GM12878 (cell line): ENCODE measurements around the gene SNRPA1. TPM values are rescaled to one million over a fixed set of nuclear protein-coding genes. Genes with fewer than 3 reads are reported as not detected.

Experiments
- ATAC-seq: fragments of 200-7000 bp; cut with Tn5 transposase; 3 replicates; pipeline ENCODE4 v1.9.1; 2020; ENCODE audit warnings: mild to moderate bottlenecking, moderate library complexity
- BruUV-seq: library from RNA; stranded (reverse); fragments of 400-500 nt; replicated peaks from 2 replicates; lab custom pipeline; 2021; lab: Mats Ljungman, UMichigan
- CTCF ChIA-PET: fragments of 300-600 bp; sonication (Branson Sonifier 250); formaldehyde crosslinking; extraction: SDS; loops from one replicate; lab custom pipeline; 2021; ENCODE audit warnings: inconsistent platforms; lab: Yijun Ruan, JAX
- POLR2A ChIA-PET: fragments of 350-600 bp; formaldehyde crosslinking; extraction: SDS; loops from one replicate; lab custom pipeline; 2021; ENCODE audit warnings: inconsistent platforms; lab: Charles Lee
- RAD21 ChIA-PET: fragments of 300-600 bp; sonication (Branson Sonifier 250); formaldehyde crosslinking; loops from one replicate; lab custom pipeline; 2023; ENCODE audit warnings: antibody characterized with exemption; ENCODE audit not compliant: unreplicated experiment; lab: Charles Lee
- SMC1A ChIA-PET: fragments of 300-600 bp; sonication (Branson Sonifier 250); formaldehyde crosslinking; loops from one replicate; lab custom pipeline; 2023; ENCODE audit not compliant: unreplicated experiment, uncharacterized antibody; lab: Charles Lee
- DNase-seq: peaks from one replicate; pipeline ENCODE4 v3.0.0-alpha.2; 2011; ENCODE audit warnings: low read depth, low spot score
- FAIRE-seq: peaks from 3 replicates; lab custom pipeline; 2011; peaks lifted over from hg19 to GRCh38; lab: Jason Lieb, UNC
- H2AFZ ChIP-seq: 2 replicates; pipeline ENCODE4 v1.6.0; 2011; ENCODE audit warnings: low read depth, low read length, control low read depth; ENCODE audit not compliant: control insufficient read depth
- H3K27ac ChIP-seq: 2 replicates; pipeline ENCODE4 v1.5.1; 2011; ENCODE audit warnings: control low read depth; ENCODE audit not compliant: control insufficient read depth, insufficient read depth
- H3K27me3 ChIP-seq, 2 experiments: replicated peaks in 1 of 2; 2 replicates each; pipeline versions ENCODE4 v1.6.0 to v1.6.1; 2011; ENCODE audit warnings: low read length in 1 of 2; ENCODE audit not compliant: control insufficient read depth in 2 of 2, insufficient read depth in 2 of 2
- H3K36me3 ChIP-seq, 2 experiments: 2 replicates each; pipeline ENCODE4 v1.5.1; 2011; ENCODE audit warnings: low read length in 1 of 2; ENCODE audit not compliant: control insufficient read depth in 2 of 2, insufficient read depth in 2 of 2
- H3K4me1 ChIP-seq: 2 replicates; pipeline ENCODE4 v1.6.1; 2011; ENCODE audit warnings: mild to moderate bottlenecking, low read length, moderate library complexity, mixed read lengths; ENCODE audit not compliant: control insufficient read depth, insufficient read depth
- H3K4me2 ChIP-seq: 2 replicates; pipeline ENCODE4 v1.6.0; 2011; ENCODE audit warnings: control low read depth; ENCODE audit not compliant: control insufficient read depth, insufficient read depth
- H3K4me3 ChIP-seq: fragments of 200-600 bp; sonication (generic); 2 replicates; pipeline ENCODE4 v1.5.1; 2016
- H3K79me2 ChIP-seq: 2 replicates; pipeline ENCODE4 v1.6.0; 2011; ENCODE audit warnings: low read length; ENCODE audit not compliant: control insufficient read depth, insufficient read depth
- H3K9ac ChIP-seq: 2 replicates; pipeline ENCODE4 v1.8.0; 2011; ENCODE audit warnings: low read length, control low read depth, mixed read lengths; ENCODE audit not compliant: control insufficient read depth, insufficient read depth
- H3K9me3 ChIP-seq: replicated peaks from 3 replicates; pipeline ENCODE4 v1.5.1; 2011; ENCODE audit warnings: mild to moderate bottlenecking, low read length; ENCODE audit not compliant: control insufficient read depth, insufficient read depth
- H4K20me1 ChIP-seq: 2 replicates; pipeline ENCODE4 v1.6.0; 2011; ENCODE audit not compliant: control insufficient read depth, insufficient read depth
- BCLAF1 ChIP-seq: fragments of 450-650 bp; IDR thresholded peaks from 2 replicates; pipeline ENCODE4 v1.6.1; 2017; ENCODE audit warnings: antibody characterized with exemption, mild to moderate bottlenecking, moderate library complexity
- CBX3 ChIP-seq: fragments of 200-600 bp; sonication (generic); IDR thresholded peaks from 2 replicates; pipeline ENCODE4 v1.6.1; 2016; ENCODE audit warnings: low read depth, borderline replicate concordance
- E2F4 ChIP-seq: IDR thresholded peaks from 2 replicates; pipeline ENCODE4 v1.6.1; 2012; ENCODE audit warnings: low read depth, low read length, improper control_type of control experiment
- FOXM1 ChIP-seq: IDR thresholded peaks from 2 replicates; pipeline ENCODE4 v1.6.1; 2012; ENCODE audit warnings: low read depth, mild to moderate bottlenecking, inconsistent platforms, low read length, moderate library complexity
- IKZF2 ChIP-seq, 2 experiments: fragments of 450-650 bp; IDR thresholded peaks; 2 replicates each; pipeline ENCODE4 v1.6.1; 2017; ENCODE audit warnings: mild to moderate bottlenecking in 2 of 2, moderate library complexity in 2 of 2
- NFIC ChIP-seq: IDR thresholded peaks from 2 replicates; pipeline ENCODE4 v1.6.1; 2012; ENCODE audit warnings: low read depth, mild to moderate bottlenecking, inconsistent platforms, low read length, moderate library complexity
- NFYA ChIP-seq: IDR thresholded peaks from 2 replicates; pipeline ENCODE4 v1.6.1; 2011; ENCODE audit warnings: low read depth, mild to moderate bottlenecking, low read length, improper control_type of control experiment, borderline replicate concordance
- NR2C1 ChIP-seq: fragments of 450-650 bp; IDR thresholded peaks from 2 replicates; pipeline ENCODE4 v1.6.1; 2017; ENCODE audit warnings: antibody characterized with exemption, mild to moderate bottlenecking, moderate library complexity
- POLR2A ChIP-seq: IDR thresholded peaks from 2 replicates; pipeline ENCODE4 v1.6.1; 2011; ENCODE audit warnings: low read depth, mild to moderate bottlenecking, low read length
- POU2F2 ChIP-seq: IDR thresholded peaks from 3 replicates; pipeline ENCODE4 v1.6.1; 2011; ENCODE audit warnings: low read depth, mild to moderate bottlenecking, low read length, borderline replicate concordance
- SKIL ChIP-seq: fragments of 450-650 bp; IDR thresholded peaks from 2 replicates; pipeline ENCODE4 v1.6.1; 2017; ENCODE audit warnings: mild to moderate bottlenecking, low read depth, inconsistent platforms; ENCODE audit not compliant: poor library complexity, severe bottlenecking
- ZBED1 ChIP-seq: IDR thresholded peaks from 2 replicates; pipeline ENCODE4 v1.6.1; 2016; ENCODE audit warnings: borderline replicate concordance
- ZNF217 ChIP-seq: fragments of 450-650 bp; IDR thresholded peaks from 2 replicates; pipeline ENCODE4 v1.6.1; 2017; ENCODE audit warnings: antibody characterized with exemption, mild to moderate bottlenecking
- ZNF384 ChIP-seq: IDR thresholded peaks from 2 replicates; pipeline ENCODE4 v1.6.1; 2012; ENCODE audit warnings: low read depth, mild to moderate bottlenecking, low read length, improper control_type of control experiment, borderline replicate concordance
- ZNF687 ChIP-seq: fragments of 450-650 bp; IDR thresholded peaks from 2 replicates; pipeline ENCODE4 v1.6.1; 2017; ENCODE audit warnings: mild to moderate bottlenecking, moderate library complexity
- WGBS: methylation state at CpG from one replicate; pipeline ENCODE4 v1.1.6; 2016; ENCODE audit warnings: low lambda C conversion rate; ENCODE audit not compliant: insufficient replicate concordance, insufficient coverage; ENCODE audit errors: missing lambda C conversion rate; 5-methylcytosine and 5-hydroxymethylcytosine counted together
- in situ Hi-C: fragments of 300-500 bp; cut with MboI; formaldehyde crosslinking; loops from 9 replicates; pipeline ENCODE4 v1.14.3; 2018; ENCODE audit warnings: mixed read lengths
- intact Hi-C: fragments of 100-400 bp; cut with micrococcal nuclease; formaldehyde crosslinking; loops from one replicate; pipeline ENCODE4 v1.14.2; 2022; ENCODE audit not compliant: unreplicated experiment
- polyA plus RNA-seq, 11 experiments: library from polyadenylated mRNA; depleted of rRNA in 4 of 11; unstranded in 6 of 11; stranded (reverse) in 5 of 11; fragments of >200 nt; fragmentation: Nextera tagmentation in 4 of 11; fragmentation: Illumina TruSeq in 1 of 11; extraction: Ambion mirVana in 4 of 11; extraction: Trizol in 1 of 11; gene quantifications; 1 replicate in 1 of 11; 2 replicates in 10 of 11; pipeline versions ENCODE4 v1.2.1 to v1.2.3, GENCODE V29; 2011 to 2016; ENCODE audit warnings: inconsistent platforms in 2 of 11, missing spikeins in 2 of 11, low read depth in 1 of 11
- total RNA-seq, 4 experiments: library from RNA; depleted of rRNA in 3 of 4; stranded (reverse); fragments of >200 nt in 3 of 4; fragmentation: Illumina TruSeq in 1 of 4; extraction: Trizol in 1 of 4; gene quantifications; 2 replicates each; pipeline versions ENCODE4 v1.2.1 to v1.2.3, GENCODE V29; 2013 to 2021

SNRPA1 gene
- total and polyA plus RNA-seq, 10 of the 15 experiments (the other 5 are each of a cell fraction or from before 2014, with no cell fraction given) = 59.9 to 267 (median 161) TPM

- intact Hi-C loops (no loop called here), in situ Hi-C loops (no loop called here)
- CTCF ChIA-PET = no interaction called here
- Histone ChIP-seq H3K27me3 (peaks cover 1 to 6% of the 10 kb centered on the region in 2 experiments; a peak in 3 of 4 replicates), H3K9ac (no peak overlapping the region), H4K20me1 (no peaks in the 10 kb centered on the region), H3K4me2 (no peak overlapping the region), H3K4me3 (no peak overlapping the region), H3K27ac (no peak overlapping the region), H3K4me1 (no peaks in the 10 kb centered on the region), H2AFZ (no peak overlapping the region), H3K79me2 (no peaks in the 10 kb centered on the region), H3K36me3 (no peaks in the 10 kb centered on the region), H3K9me3 (no peaks in the 10 kb centered on the region)
- no TSS peak for BruUV-seq
- WGBS = 38% methylated on average over 10 of the region's 10 CpGs
- DNase-seq (no peak), ATAC-seq (no peak), FAIRE-seq (no peak)
- POLR2A ChIA-PET = no interaction called here
- SMC1A ChIA-PET = interaction anchor here (0.9 kb wide), 1 partner anchor 306 kb away, joined by 3 read pairs; no protein-coding TSS in a partner anchor
- RAD21 ChIA-PET = no interaction called here
- TF ChIP-seq FOXM1 = no peak
- TF ChIP-seq NFYA = no peak
- no peak for TF ChIP-seq SKIL
- no peak for TF ChIP-seq IKZF2 (IDR thresholded peaks at IDR 0.05)
- TF ChIP-seq POU2F2 = no peak
- no peak for TF ChIP-seq NFIC
- TF ChIP-seq ZNF217 = no peak
- TF ChIP-seq ZNF687 = no peak
- TF ChIP-seq ZNF384 = no peak
- TF ChIP-seq E2F4 = no peak
- TF ChIP-seq CBX3 = no peak
- TF ChIP-seq POLR2A = no peak
- no peak for TF ChIP-seq ZBED1
- TF ChIP-seq BCLAF1 = no peak
- TF ChIP-seq NR2C1 = no peak
Observed at GRCh38 chr15:101315736-101316135, 20.7 kb upstream of the SNRPA1 start.
